Right atrium auricular region (tissue), 2 donors: Measurements from ENCODE around the gene TMEM168. TPM values are rescaled to one million over a fixed set of nuclear protein-coding genes. Genes with fewer than 3 reads are reported as not detected.
"Not testable (repeated sequence)": the region's sequence is repeated elsewhere in the genome, so short reads cannot be mapped to it uniquely, and the experiment has no call there.

Experiments used
- DNase-seq: peaks from one replicate; pipeline ENCODE4 v3.0.0-alpha.2; 2019; ENCODE audit warnings: low spot score
- H3K27ac ChIP-seq, 2 donors: fragments of 200-600 bp; sonication (generic); 1 replicate in 1 of 2; 2 replicates in 1 of 2; pipeline ENCODE4 v1.5.1; 2016 to 2019
- H3K27me3 ChIP-seq, 2 donors: fragments of 200-600 bp; sonication (generic); one replicate each; pipeline versions ENCODE4 v1.5.1 to v1.6.0; 2017 to 2019
- H3K36me3 ChIP-seq: fragments of 200-600 bp; sonication (generic); one replicate; pipeline ENCODE4 v1.5.1; 2016
- H3K4me1 ChIP-seq, 2 donors: fragments of 200-600 bp; sonication (generic); one replicate each; pipeline versions ENCODE4 v1.5.1 to v1.6.0; 2017 to 2019
- H3K4me3 ChIP-seq, 2 donors: fragments of 200-600 bp; sonication (generic); 1 replicate in 1 of 2; 2 replicates in 1 of 2; pipeline ENCODE4 v1.5.1; 2017 to 2019; ENCODE audit warnings: mild to moderate bottlenecking in 1 of 2, moderate library complexity in 1 of 2
- H3K9me3 ChIP-seq, 2 donors: fragments of 200-600 bp; sonication (generic); one replicate each; pipeline ENCODE4 v1.5.1; 2019
- CTCF ChIP-seq, 2 donors: fragments of 200-600 bp; sonication (generic); IDR thresholded peaks; one replicate each; pipeline ENCODE4 v1.5.1; 2019; ENCODE audit warnings: antibody characterized with exemption in 2 of 2
- total RNA-seq, 2 donors: library from RNA; depleted of rRNA; stranded (reverse); fragments of >200 nt; gene quantifications; one replicate each; pipeline ENCODE4 v1.1.0, GENCODE V29; 2016

The TMEM168 gene
- total RNA-seq, 2 donors from 2014 or later = 15.1 to 16.8 TPM

- Histone ChIP-seq H3K27ac (no peak overlapping the region), H3K9me3 (no peaks in the 10 kb centered on the region), H3K4me3 (no peak overlapping the region), H3K36me3 (no peaks in the 10 kb centered on the region), H3K4me1 (no peaks in the 10 kb centered on the region), H3K27me3 (no peaks in the 10 kb centered on the region)
- DNase-seq = no peak
- no peak for TF ChIP-seq CTCF (IDR thresholded peaks at IDR 0.05)
Measured at GRCh38 chr7:112798274-112799159, 8.3 kb upstream of the TMEM168 start.

DNA sequence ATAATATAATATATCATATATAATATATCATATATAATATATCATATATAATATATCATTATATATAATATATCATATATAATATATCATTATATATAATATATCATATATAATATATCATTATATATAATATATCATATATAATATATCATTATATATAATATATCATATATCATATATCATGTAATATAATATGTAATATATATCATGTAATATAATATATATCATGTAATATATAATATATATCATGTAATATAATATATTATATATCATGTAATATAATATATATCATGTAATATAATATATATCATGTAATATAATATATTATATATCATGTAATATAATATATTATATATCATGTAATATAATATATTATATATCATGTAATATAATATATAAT lies 6.4 kb upstream of the TMEM168 start:
- H3K9me3 ChIP-seq, H3K4me3 ChIP-seq, H3K4me1 ChIP-seq, H3K36me3 ChIP-seq, DNase-seq, H3K27ac ChIP-seq, H3K27me3 ChIP-seq: not testable (repeated sequence)

- no peak for DNase-seq
- Histone ChIP-seq H3K27ac (no peak overlapping the region), H3K4me3 (no peak overlapping the region), H3K9me3 (no peaks in the 10 kb centered on the region), H3K36me3 (no peaks in the 10 kb centered on the region), H3K4me1 (peaks cover 0 to 16% of the 10 kb centered on the region in 2 donors), H3K27me3 (no peaks in the 10 kb centered on the region)
- TF ChIP-seq CTCF (IDR thresholded peaks at IDR 0.05) = no peak
Measured at GRCh38 chr7:112792441-112792840, 2.2 kb upstream of the TMEM168 start.

DNA sequence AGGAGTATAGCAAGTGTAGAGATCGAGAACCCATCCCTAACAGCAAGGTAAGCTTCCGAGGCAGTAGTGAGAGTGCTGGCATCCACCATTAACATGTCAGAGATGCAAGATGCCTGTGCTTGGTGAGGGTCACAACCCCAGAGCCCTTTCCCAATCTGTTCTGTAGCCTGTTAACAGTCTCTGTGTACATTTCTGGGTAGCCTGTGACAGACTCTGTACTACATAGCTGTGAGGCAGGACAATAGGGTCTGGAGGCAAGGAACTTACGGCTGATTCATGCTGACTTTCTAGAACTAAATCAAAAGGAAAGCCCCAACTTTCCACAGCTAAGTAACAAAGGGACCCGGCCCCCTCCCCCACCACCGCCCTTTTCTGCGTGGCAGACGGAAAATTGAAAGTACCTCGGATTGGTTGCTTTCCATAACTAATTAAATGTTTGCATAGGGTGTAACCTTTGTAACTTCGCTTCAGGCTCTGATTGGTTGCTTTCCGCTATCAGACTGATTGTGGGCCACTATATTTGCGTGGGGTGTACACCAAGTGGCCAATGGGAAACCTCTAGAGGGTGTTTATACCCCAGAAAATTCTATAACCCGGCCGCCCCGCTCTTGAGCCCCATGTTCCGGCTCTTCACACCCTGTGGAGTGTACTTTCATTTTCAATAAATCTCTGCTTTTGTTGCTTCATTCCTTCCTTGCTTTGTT lies 1.4 kb upstream of the TMEM168 start:
- H3K9me3 ChIP-seq = no peaks in the 10 kb centered on the region
- peaks cover 0 to 16% of the 10 kb centered on the region in 2 donors for H3K4me1 ChIP-seq
- no peak for TF ChIP-seq CTCF (IDR thresholded peaks at IDR 0.05)
- no peak overlapping the region for H3K4me3 ChIP-seq
- no peaks in the 10 kb centered on the region for H3K36me3 ChIP-seq
- no peaks in the 10 kb centered on the region for H3K27me3 ChIP-seq
- no peak for DNase-seq
- no peak overlapping the region for H3K27ac ChIP-seq

GRCh38 chr7:112790586-112791003 lies 402 bp upstream of the TMEM168 start:
- no peak for TF ChIP-seq CTCF (IDR thresholded peaks at IDR 0.05)
- Histone ChIP-seq H3K4me3 (peak overlapping the region; percentile 80 to 88), H3K27me3 (no peaks in the 10 kb centered on the region), H3K4me1 (peaks cover 0 to 16% of the 10 kb centered on the region in 2 donors), H3K36me3 (no peaks in the 10 kb centered on the region), H3K9me3 (no peaks in the 10 kb centered on the region), H3K27ac (peak overlapping the region; percentile 90 to 91)
- no peak for DNase-seq

DNA sequence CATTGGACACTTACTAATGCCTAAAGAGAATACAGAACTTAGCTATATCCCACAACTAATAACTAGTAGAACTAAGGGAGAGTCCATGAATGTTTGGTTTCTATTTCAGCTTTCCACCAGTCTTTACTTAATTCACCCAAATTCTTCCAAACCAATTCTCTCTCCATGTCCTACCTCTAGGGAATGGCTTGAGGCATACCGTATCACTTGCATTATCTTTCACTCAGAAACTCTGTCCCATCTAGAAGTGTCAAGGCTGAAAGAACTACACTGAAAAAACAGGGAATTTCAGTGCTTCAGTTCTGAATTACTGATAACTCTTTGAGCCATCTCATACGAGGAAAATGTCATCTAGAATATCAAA lies 758 bp downstream of the TMEM168 start:
- no peak for DNase-seq
- Histone ChIP-seq H3K9me3 (no peaks in the 10 kb centered on the region), H3K27me3 (no peaks in the 10 kb centered on the region), H3K4me1 (peaks cover 0 to 16% of the 10 kb centered on the region in 2 donors), H3K36me3 (no peaks in the 10 kb centered on the region), H3K4me3 (peak overlapping the region; percentile 80 to 88), H3K27ac (peak overlapping the region; percentile 90 to 91)
- no peak for TF ChIP-seq CTCF (IDR thresholded peaks at IDR 0.05)
